Esophagus (tissue), 2 donors: ENCODE results near the gene RABGAP1. TPM values are rescaled to one million over a fixed set of nuclear protein-coding genes. Genes with fewer than 3 reads are reported as not detected.

Experiments
- H3K27ac ChIP-seq, 2 donors: one replicate each; pipeline ENCODE4 v1.5.1; 2013; ENCODE audit warnings: low read depth in 2 of 2, mild to moderate bottlenecking in 2 of 2, inconsistent platforms in 1 of 2, low read length in 1 of 2, moderate library complexity in 1 of 2
- H3K27me3 ChIP-seq, 2 donors: one replicate each; pipeline ENCODE4 v1.6.1; 2013; ENCODE audit warnings: low read length in 2 of 2, control low read depth in 1 of 2, mild to moderate bottlenecking in 1 of 2; ENCODE audit not compliant: insufficient read depth in 2 of 2, control insufficient read depth in 1 of 2
- H3K36me3 ChIP-seq, 2 donors: one replicate each; pipeline ENCODE4 v1.6.1; 2013; ENCODE audit warnings: low read length in 1 of 2; ENCODE audit not compliant: control insufficient read depth in 2 of 2, insufficient read depth in 2 of 2
- H3K4me1 ChIP-seq, 2 donors: one replicate each; pipeline ENCODE4 v1.6.1; 2013; ENCODE audit warnings: low read length in 1 of 2; ENCODE audit not compliant: control insufficient read depth in 2 of 2, insufficient read depth in 2 of 2
- H3K4me3 ChIP-seq, 2 donors: one replicate each; pipeline ENCODE4 v1.5.1; 2013; ENCODE audit warnings: low read length in 2 of 2, mild to moderate bottlenecking in 2 of 2, low read depth in 1 of 2, moderate library complexity in 1 of 2
- H3K9me3 ChIP-seq, 2 donors: one replicate each; pipeline ENCODE4 v1.6.1; 2013; ENCODE audit warnings: mild to moderate bottlenecking in 2 of 2, low read depth in 1 of 2, low read length in 1 of 2, moderate library complexity in 1 of 2; ENCODE audit not compliant: control insufficient read depth in 2 of 2, insufficient read depth in 1 of 2
- WGBS, 2 donors: extraction: QIAGEN DNeasy Blood & Tissue Kit; methylation state at CpG; one replicate each; pipeline ENCODE4 v1.1.7; 2013; 5-methylcytosine and 5-hydroxymethylcytosine counted together
- polyA plus RNA-seq, 2 donors: library from polyadenylated mRNA; stranded (reverse); fragments of 200-250 nt; gene quantifications; one replicate each; pipeline ENCODE4 v1.2.3, GENCODE V29; 2013
- donor health status: healthy with polysubstance abuse.
- donor health status: Bipolar disorder and iron deficiency.

The RABGAP1 gene
- polyA plus RNA-seq, 2 donors, result 12.0 to 16.4 TPM

GRCh38 chr9:123036893-123037545 lies 96.2 kb downstream of the RABGAP1 start:
- Histone ChIP-seq H3K9me3 (no peaks in the 10 kb centered on the region), H3K27ac (peak overlapping the region in 1 of 2 donors; percentile 8), H3K27me3 (no peaks in the 10 kb centered on the region), H3K4me1 (no peaks in the 10 kb centered on the region), H3K4me3 (no peak overlapping the region), H3K36me3 (peaks cover 0 to 6% of the 10 kb centered on the region in 2 donors)
- WGBS, 2 donors, result 66 to 73% methylated on average over 3 of the region's 3 CpGs

GRCh38 chr9:123039617-123040219 lies 98.9 kb downstream of the RABGAP1 start:
- peaks cover 0 to 6% of the 10 kb centered on the region in 2 donors for H3K36me3 ChIP-seq
- H3K9me3 ChIP-seq, result no peaks in the 10 kb centered on the region
- H3K4me1 ChIP-seq, result no peaks in the 10 kb centered on the region
- no peaks in the 10 kb centered on the region for H3K27me3 ChIP-seq
- no peak overlapping the region for H3K27ac ChIP-seq
- no peak overlapping the region for H3K4me3 ChIP-seq
- 38 to 48% methylated on average over 1 of the region's 1 CpG for WGBS, 2 donors

- 59 to 70% methylated on average over 1 of the region's 1 CpG for WGBS, 2 donors
- H3K36me3 ChIP-seq, result no peaks in the 10 kb centered on the region
- no peaks in the 10 kb centered on the region for H3K27me3 ChIP-seq
- H3K9me3 ChIP-seq, result no peaks in the 10 kb centered on the region
- no peak overlapping the region for H3K27ac ChIP-seq
- no peaks in the 10 kb centered on the region for H3K4me1 ChIP-seq
- H3K4me3 ChIP-seq, result no peak overlapping the region
Measured at GRCh38 chr9:123040801-123041200, 100.0 kb downstream of the RABGAP1 start.

- Histone ChIP-seq H3K4me3 (no peak overlapping the region), H3K27me3 (no peaks in the 10 kb centered on the region), H3K9me3 (no peaks in the 10 kb centered on the region), H3K4me1 (no peaks in the 10 kb centered on the region), H3K27ac (peak overlapping the region in 1 of 2 donors; percentile 5), H3K36me3 (no peaks in the 10 kb centered on the region)
- 84 to 91% methylated on average over 2 of the region's 2 CpGs for WGBS, 2 donors
Measured at GRCh38 chr9:123041489-123041888, 100.7 kb downstream of the RABGAP1 start.

GRCh38 chr9:123043081-123043939 lies 102.5 kb downstream of the RABGAP1 start:
- H3K9me3 ChIP-seq, result no peaks in the 10 kb centered on the region
- H3K36me3 ChIP-seq, result no peaks in the 10 kb centered on the region
- no peaks in the 10 kb centered on the region for H3K4me1 ChIP-seq
- H3K4me3 ChIP-seq, result no peak overlapping the region
- no peak overlapping the region for H3K27ac ChIP-seq
- H3K27me3 ChIP-seq, result no peaks in the 10 kb centered on the region
- 83 to 87% methylated on average over 4 to 5 of the region's 5 CpGs for WGBS, 2 donors

GRCh38 chr9:123044586-123044985 lies 103.8 kb downstream of the RABGAP1 start:
- Histone ChIP-seq H3K27me3 (no peaks in the 10 kb centered on the region), H3K27ac (no peak overlapping the region), H3K4me1 (no peaks in the 10 kb centered on the region), H3K4me3 (no peak overlapping the region), H3K36me3 (no peaks in the 10 kb centered on the region), H3K9me3 (no peaks in the 10 kb centered on the region)
- WGBS, 2 donors, result 75 to 82% methylated on average over 4 of the region's 4 CpGs

GRCh38 chr9:123046406-123047195 lies 105.8 kb downstream of the RABGAP1 start:
- H3K36me3 ChIP-seq, result no peaks in the 10 kb centered on the region
- H3K4me1 ChIP-seq, result no peaks in the 10 kb centered on the region
- no peak overlapping the region for H3K4me3 ChIP-seq
- no peak overlapping the region for H3K27ac ChIP-seq
- no peaks in the 10 kb centered on the region for H3K9me3 ChIP-seq
- no peaks in the 10 kb centered on the region for H3K27me3 ChIP-seq
- 65 to 70% methylated on average over 3 of the region's 3 CpGs for WGBS, 2 donors

- WGBS, 2 donors, result 23 to 25% methylated on average over 2 of the region's 2 CpGs
- H3K4me1 ChIP-seq, result no peaks in the 10 kb centered on the region
- peak overlapping the region in 1 of 2 donors; percentile 25 for H3K27ac ChIP-seq
- H3K9me3 ChIP-seq, result no peaks in the 10 kb centered on the region
- no peaks in the 10 kb centered on the region for H3K27me3 ChIP-seq
- no peak overlapping the region for H3K4me3 ChIP-seq
- no peaks in the 10 kb centered on the region for H3K36me3 ChIP-seq
Measured at GRCh38 chr9:123048748-123049147, 107.9 kb downstream of the RABGAP1 start.

- Histone ChIP-seq H3K27me3 (no peaks in the 10 kb centered on the region), H3K4me3 (no peak overlapping the region), H3K9me3 (no peaks in the 10 kb centered on the region), H3K36me3 (no peaks in the 10 kb centered on the region), H3K4me1 (no peaks in the 10 kb centered on the region), H3K27ac (peak overlapping the region in 1 of 2 donors; percentile 53)
- WGBS, 2 donors, result 23 to 24% methylated on average over 3 of the region's 3 CpGs
Measured at GRCh38 chr9:123049589-123050222, 108.9 kb downstream of the RABGAP1 start.
